B cell (primary cell): ENCODE measurements around the gene G2E3.

Experiments used
- CTCF ChIP-seq: fragments of 200-600 bp; IDR thresholded peaks from one replicate; pipeline ENCODE4 v1.8.0; 2022; ENCODE audit warnings: antibody characterized with exemption, mild to moderate bottlenecking
- EZH2 ChIP-seq: IDR thresholded peaks from 2 replicates; pipeline ENCODE4 v1.6.1; 2012; ENCODE audit warnings: borderline replicate concordance, low read depth, mild to moderate bottlenecking, moderate library complexity, low read length; ENCODE audit not compliant: insufficient read depth, poor library complexity, severe bottlenecking

GRCh38 chr14:30657606-30658163 is 98.7 kb downstream of the G2E3 start:
- peak; percentile 22 for TF ChIP-seq CTCF
- TF ChIP-seq EZH2 = no peak
